Psoas muscle (tissue), 8 donors: ENCODE results near the gene BMS1. TPM values are rescaled to one million over a fixed set of nuclear protein-coding genes. Genes with fewer than 3 reads are reported as not detected.

Source experiments
- ATAC-seq, 4 donors: fragments of 200-7000 bp; cut with Tn5 transposase; one replicate each; pipeline ENCODE4 v1.9.1; 2020; ENCODE audit warnings: moderate library complexity in 3 of 4, mild to moderate bottlenecking in 2 of 4
- DNase-seq, 2 donors: peaks; one replicate each; pipeline ENCODE4 v3.0.0-alpha.2; 2020
- H3K27ac ChIP-seq: fragments of 200-600 bp; one replicate; pipeline ENCODE4 v1.8.0; 2022
- H3K27me3 ChIP-seq, 3 donors: fragments of 200-600 bp in 1 of 3; one replicate each; pipeline versions ENCODE4 v1.6.1 to v1.8.0; 2013 to 2022; ENCODE audit warnings: low read length in 2 of 3, mild to moderate bottlenecking in 2 of 3, moderate library complexity in 1 of 3; ENCODE audit not compliant: insufficient read depth in 3 of 3
- H3K36me3 ChIP-seq, 2 donors: fragments of 200-600 bp in 1 of 2; one replicate each; pipeline versions ENCODE4 v1.6.1 to v1.8.0; 2013 to 2022; ENCODE audit warnings: low read depth in 1 of 2, mild to moderate bottlenecking in 1 of 2, moderate library complexity in 1 of 2; ENCODE audit not compliant: insufficient read depth in 1 of 2
- H3K4me1 ChIP-seq: fragments of 200-600 bp; one replicate; pipeline ENCODE4 v1.8.0; 2022
- H3K4me3 ChIP-seq: fragments of 200-600 bp; one replicate; pipeline ENCODE4 v1.8.0; 2022; ENCODE audit warnings: mild to moderate bottlenecking
- H3K9me3 ChIP-seq: fragments of 200-600 bp; one replicate; pipeline ENCODE4 v1.8.0; 2022
- WGBS, 3 donors: extraction: QIAGEN DNeasy Blood & Tissue Kit; methylation state at CpG; one replicate each; pipeline versions ENCODE4 v1.1.6 to v1.1.7; 2013; 5-methylcytosine and 5-hydroxymethylcytosine counted together
- intact Hi-C, 2 donors: fragments of 100-400 bp; cut with DNase I; formaldehyde crosslinking; loops; one replicate each; pipeline versions ENCODE4 v1.11.0 to v1.14.2; 2022
- polyA plus RNA-seq, 3 donors: library from polyadenylated mRNA; stranded (reverse); fragments of 200-250 nt; gene quantifications; one replicate each; pipeline ENCODE4 v1.2.3, GENCODE V29; 2013
- total RNA-seq, 4 donors: library from RNA; stranded (reverse); fragmentation: NEBNext Ultra II Directional in 2 of 4; extraction: Animal tissue kit (Norgen Biotek cat#: 25700) in 2 of 4; gene quantifications; one replicate each; pipeline versions ENCODE4 v1.2.1 to v1.2.4, GENCODE V29; 2021 to 2023
- TF ChIP-seq, protein P1 (sequence below): fragments of 200-600 bp; IDR thresholded peaks from one replicate; pipeline ENCODE4 v1.8.0; 2022; ENCODE audit warnings: antibody characterized with exemption
- donor health status: healthy with polysubstance abuse.
- donor health status: DM: no; HTN: no; CAD: no; lungs with moderate emphysema.
- donor health status: Bipolar disorder and iron deficiency.
- donor health status: healthy.
- donor health status: DM: yes; HTN: yes; CAD: no.
- donor health status: DM: no; HTN: no; CAD: no.
- donor health status: DM: no; HTN: no; CAD: no.
- donor health status: DM: yes; HTN: yes; CAD: no.

The BMS1 gene
- total and polyA plus RNA-seq, 7 donors: 13.1 to 30.2 (median 23.2) TPM

GRCh38 chr10:42781893-42782445 is 626 bp upstream of the BMS1 start:
- peak in 1 of 2 donors; percentile 58 for DNase-seq
- WGBS, 3 donors: 27 to 32% (median 31%) methylated on average over 18 of the region's 18 CpGs
- TF ChIP-seq, protein P1, sequence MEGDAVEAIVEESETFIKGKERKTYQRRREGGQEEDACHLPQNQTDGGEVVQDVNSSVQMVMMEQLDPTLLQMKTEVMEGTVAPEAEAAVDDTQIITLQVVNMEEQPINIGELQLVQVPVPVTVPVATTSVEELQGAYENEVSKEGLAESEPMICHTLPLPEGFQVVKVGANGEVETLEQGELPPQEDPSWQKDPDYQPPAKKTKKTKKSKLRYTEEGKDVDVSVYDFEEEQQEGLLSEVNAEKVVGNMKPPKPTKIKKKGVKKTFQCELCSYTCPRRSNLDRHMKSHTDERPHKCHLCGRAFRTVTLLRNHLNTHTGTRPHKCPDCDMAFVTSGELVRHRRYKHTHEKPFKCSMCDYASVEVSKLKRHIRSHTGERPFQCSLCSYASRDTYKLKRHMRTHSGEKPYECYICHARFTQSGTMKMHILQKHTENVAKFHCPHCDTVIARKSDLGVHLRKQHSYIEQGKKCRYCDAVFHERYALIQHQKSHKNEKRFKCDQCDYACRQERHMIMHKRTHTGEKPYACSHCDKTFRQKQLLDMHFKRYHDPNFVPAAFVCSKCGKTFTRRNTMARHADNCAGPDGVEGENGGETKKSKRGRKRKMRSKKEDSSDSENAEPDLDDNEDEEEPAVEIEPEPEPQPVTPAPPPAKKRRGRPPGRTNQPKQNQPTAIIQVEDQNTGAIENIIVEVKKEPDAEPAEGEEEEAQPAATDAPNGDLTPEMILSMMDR: no peak
- peaks cover 15 to 30% of the 10 kb centered on the region in 2 donors for H3K36me3 ChIP-seq
- peak overlapping the region; percentile 90 for H3K27ac ChIP-seq
- peaks cover 0 to 5% (median 0%) of the 10 kb centered on the region in 3 donors for H3K27me3 ChIP-seq
- intact Hi-C loops: loop anchor here in 1 of 2 donors (1.0 to 5.0 kb wide), 2 partner anchors 27 to 145 kb away; partner anchors contain the start of gene ZNF33B
- peaks cover 9% of the 10 kb centered on the region for H3K4me1 ChIP-seq
- peak; percentile 8 to 27 (median 16) for ATAC-seq
- H3K4me3 ChIP-seq: peak overlapping the region; percentile 85
- no peaks in the 10 kb centered on the region for H3K9me3 ChIP-seq

GRCh38 chr10:42783181-42783549 is 570 bp downstream of the BMS1 start:
- TF ChIP-seq, protein P1: no peak
- ATAC-seq (peak in 3 of 4 donors; percentile 31 to 54 (median 42)), DNase-seq (peak in 1 of 2 donors; percentile 48)
- Histone ChIP-seq H3K4me3 (peak overlapping the region; percentile 85), H3K9me3 (no peaks in the 10 kb centered on the region), H3K4me1 (peaks cover 9% of the 10 kb centered on the region), H3K27ac (peak overlapping the region; percentile 90), H3K27me3 (peaks cover 0 to 3% (median 0%) of the 10 kb centered on the region in 3 donors), H3K36me3 (peaks cover 15 to 42% of the 10 kb centered on the region in 2 donors)
- intact Hi-C loops: loop anchor here in 1 of 2 donors (5.0 kb wide), 1 partner anchor 146 kb away; the partner anchor contains the start of gene ZNF33B
- 0 to 1% (median 1%) methylated on average over 11 of the region's 11 CpGs for WGBS, 3 donors

DNA sequence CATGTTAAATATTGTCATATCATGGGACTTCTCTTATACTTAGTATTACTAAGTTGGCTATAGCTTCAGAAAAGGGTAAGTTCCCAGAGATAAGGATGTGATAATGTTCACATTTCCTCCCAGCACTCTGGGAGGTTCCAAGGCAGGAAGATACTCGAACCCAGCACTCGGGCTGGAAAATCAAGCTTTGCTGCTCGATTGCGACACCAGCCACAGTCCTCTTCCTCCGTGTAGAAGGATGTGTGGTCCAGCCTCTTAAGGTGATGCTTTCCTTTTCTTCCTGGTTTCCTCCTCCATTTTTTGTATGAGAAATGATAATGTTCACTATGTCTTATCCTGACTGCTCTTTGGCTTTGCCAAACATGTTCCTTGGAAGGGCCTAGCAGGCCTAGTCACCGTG is 3.2 kb downstream of the BMS1 start:
- Histone ChIP-seq H3K36me3 (peaks cover 16 to 68% of the 10 kb centered on the region in 2 donors), H3K4me3 (no peak overlapping the region), H3K27ac (no peak overlapping the region), H3K9me3 (no peaks in the 10 kb centered on the region), H3K27me3 (no peaks in the 10 kb centered on the region), H3K4me1 (peaks cover 9% of the 10 kb centered on the region)
- intact Hi-C loops: loop anchor here in 1 of 2 donors (2.0 kb wide), 1 partner anchor 17 kb away; no protein-coding TSS in a partner anchor
- TF ChIP-seq, protein P1: no peak
- WGBS, 3 donors: 86 to 94% (median 88%) methylated on average over 6 of the region's 6 CpGs
- ATAC-seq (no peak), DNase-seq (no peak)

DNA sequence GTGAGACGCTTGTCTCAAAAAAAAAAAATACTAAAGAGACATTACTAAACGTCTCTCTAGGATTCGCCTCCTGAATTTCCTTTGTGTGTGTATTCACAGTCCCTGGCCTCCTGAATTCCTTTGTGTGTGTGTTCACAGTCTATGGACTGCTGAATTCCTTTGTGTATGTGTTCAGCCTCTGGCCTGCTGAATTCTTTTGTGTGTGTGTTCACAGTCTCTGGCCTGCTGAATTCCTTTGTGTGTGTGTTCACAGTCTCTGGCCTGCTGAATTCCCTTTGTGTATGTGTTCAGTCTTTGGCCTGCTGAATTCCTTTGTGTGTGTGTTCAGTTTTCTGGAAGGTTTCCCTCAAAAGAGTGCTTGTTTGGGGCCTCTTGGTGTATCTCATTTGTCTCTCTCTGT is 8.2 kb downstream of the BMS1 start:
- no peak for DNase-seq
- peaks cover 18 to 99% of the 10 kb centered on the region in 2 donors for H3K36me3 ChIP-seq
- no peaks in the 10 kb centered on the region for H3K27me3 ChIP-seq
- WGBS, 3 donors: 82 to 90% (median 83%) methylated on average over 3 of the region's 3 CpGs
- intact Hi-C loops: no loop called here
- H3K9me3 ChIP-seq: no peaks in the 10 kb centered on the region
- H3K4me1 ChIP-seq: no peaks in the 10 kb centered on the region
- TF ChIP-seq, protein P1: no peak
- ATAC-seq: no peak
- no peak overlapping the region for H3K4me3 ChIP-seq
- no peak overlapping the region for H3K27ac ChIP-seq

DNA sequence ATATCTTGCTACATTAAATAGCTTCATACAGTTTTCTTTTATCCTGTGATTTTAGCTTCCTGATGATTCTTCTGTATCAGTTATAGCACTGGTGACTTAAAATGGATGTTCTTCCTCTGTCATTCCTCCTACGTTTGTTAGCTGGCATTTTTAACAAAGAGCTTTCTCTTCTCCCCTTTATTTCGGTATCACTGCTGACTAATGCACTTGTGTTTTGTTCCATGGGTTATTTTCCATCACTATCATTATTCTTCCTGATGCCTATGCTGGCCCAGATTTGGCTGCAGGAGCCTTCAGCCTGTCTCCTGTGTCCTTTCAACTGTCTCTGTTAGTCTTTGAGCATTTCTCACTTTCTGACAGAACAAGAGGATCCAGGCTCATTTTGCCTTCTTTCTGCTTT is 13.1 kb downstream of the BMS1 start:
- Histone ChIP-seq H3K9me3 (no peaks in the 10 kb centered on the region), H3K4me3 (no peak overlapping the region), H3K27ac (no peak overlapping the region), H3K36me3 (peaks cover 31 to 99% of the 10 kb centered on the region in 2 donors), H3K4me1 (no peaks in the 10 kb centered on the region), H3K27me3 (no peaks in the 10 kb centered on the region)
- intact Hi-C loops: no loop called here
- TF ChIP-seq, protein P1: no peak
- no peak for DNase-seq
- no peak for ATAC-seq
- WGBS, 3 donors: 80 to 87% (median 83%) methylated on average over 2 of the region's 2 CpGs
